CD4-positive, alpha-beta T cell (primary cell): ENCODE data around the gene AMY1A. TPM values are rescaled to one million over a fixed set of nuclear protein-coding genes. Genes with fewer than 3 reads are reported as not detected.
"Not testable (repeated sequence)": the region's sequence is repeated elsewhere in the genome, so short reads cannot be mapped to it uniquely, and the experiment has no call there.

Source experiments
- ATAC-seq: fragments of 200-7000 bp; cut with Tn5 transposase; one replicate; pipeline ENCODE4 v1.10.0; 2022; ENCODE audit warnings: mild to moderate bottlenecking; ENCODE audit not compliant: poor library complexity
- CTCF ChIA-PET: fragments of 350-600 bp; sonication (Branson Sonifier 250); formaldehyde crosslinking; loops from one replicate; lab custom pipeline; 2021; ENCODE audit warnings: antibody characterized with exemption, inconsistent platforms; lab: Charles Lee
- POLR2A ChIA-PET: fragments of 350-600 bp; sonication (Branson Sonifier 250); formaldehyde crosslinking; loops from one replicate; lab custom pipeline; 2021; ENCODE audit warnings: antibody characterized with exemption, inconsistent platforms; lab: Charles Lee
- DNase-seq, 14 experiments: peaks; one replicate each; pipeline ENCODE4 v3.0.0-alpha.2; 2013 to 2020; ENCODE audit warnings: mixed read lengths in 2 of 14
- H3K27ac ChIP-seq, 2 donors: one replicate each; pipeline versions ENCODE4 v1.5.1 to v1.7.0; 2013; ENCODE audit warnings: low read length in 2 of 2, low read depth in 1 of 2, mild to moderate bottlenecking in 1 of 2
- H3K27me3 ChIP-seq, 2 experiments: 1 replicate in 1 of 2; 2 replicates in 1 of 2; pipeline versions ENCODE4 v1.6.1 to v1.7.0; 2013; ENCODE audit warnings: low read length in 2 of 2, control low read depth in 1 of 2, mild to moderate bottlenecking in 1 of 2, moderate library complexity in 1 of 2; ENCODE audit not compliant: insufficient read depth in 2 of 2, control insufficient read depth in 1 of 2
- H3K36me3 ChIP-seq: one replicate; pipeline ENCODE4 v1.6.1; 2013; ENCODE audit warnings: low read length, control low read depth; ENCODE audit not compliant: insufficient read depth
- H3K4me1 ChIP-seq: one replicate; pipeline ENCODE4 v1.6.1; 2013; ENCODE audit warnings: low read length, control low read depth; ENCODE audit not compliant: insufficient read depth
- H3K4me3 ChIP-seq: one replicate; pipeline ENCODE4 v1.5.1; 2013; ENCODE audit warnings: mild to moderate bottlenecking, low read length, moderate library complexity
- H3K9me3 ChIP-seq, 2 experiments: 1 replicate in 1 of 2; 2 replicates in 1 of 2; pipeline versions ENCODE4 v1.6.1 to v1.7.0; 2013; ENCODE audit warnings: low read length in 2 of 2, mild to moderate bottlenecking in 2 of 2, control low read depth in 1 of 2, moderate library complexity in 1 of 2; ENCODE audit not compliant: control insufficient read depth in 1 of 2, insufficient read depth in 1 of 2
- H3K27ac Mint-ChIP-seq: one replicate; pipeline ENCODE4 v1.8.0; 2020; ENCODE audit warnings: mixed read lengths
- H3K27me3 Mint-ChIP-seq: one replicate; pipeline ENCODE4 v1.8.0; 2021; ENCODE audit warnings: mixed read lengths
- H3K36me3 Mint-ChIP-seq: one replicate; pipeline ENCODE4 v1.8.0; 2021; ENCODE audit warnings: low read depth, mixed read lengths
- H3K4me1 Mint-ChIP-seq: one replicate; pipeline ENCODE4 v1.8.0; 2021; ENCODE audit warnings: low read depth, mixed read lengths
- H3K4me3 Mint-ChIP-seq: one replicate; pipeline ENCODE4 v1.8.0; 2020; ENCODE audit warnings: mild to moderate bottlenecking, mixed read lengths
- H3K9me3 Mint-ChIP-seq: one replicate; pipeline ENCODE4 v1.8.0; 2020; ENCODE audit warnings: mixed read lengths
- intact Hi-C, 2 experiments: fragments of 100-400 bp; cut with DNase I in 1 of 2; cut with micrococcal nuclease in 1 of 2; formaldehyde crosslinking; loops; one replicate each; pipeline versions ENCODE4 v1.15.1 to v1.9.0; 2023 to 2025; cut with DNase I, micrococcal nuclease
- total RNA-seq, 174 experiments: library from RNA in 2 of 174; stranded (reverse) in 2 of 174; gene quantifications; one replicate each; pipeline ENCODE4 v1.2.3 and lab custom pipeline; 2021 to 2026

The AMY1A gene
- total RNA-seq, 2 experiments from 2014 or later = not detected

- H3K4me1 Mint-ChIP-seq, CTCF ChIA-PET: not testable (repeated sequence)
Observed at GRCh38 chr1:103701256-103701655, 45.7 kb downstream of the AMY1A start.

GRCh38 chr1:103707670-103708069 is 52.1 kb downstream of the AMY1A start:
- H3K9me3 Mint-ChIP-seq, H3K27me3 Mint-ChIP-seq, H3K9me3 ChIP-seq, H3K4me1 Mint-ChIP-seq, intact Hi-C loops, ATAC-seq, CTCF ChIA-PET, H3K4me1 ChIP-seq, POLR2A ChIA-PET, H3K36me3 Mint-ChIP-seq, H3K27ac ChIP-seq, DNase-seq, H3K4me3 Mint-ChIP-seq, H3K27me3 ChIP-seq, H3K27ac Mint-ChIP-seq, H3K36me3 ChIP-seq, H3K4me3 ChIP-seq: not testable (repeated sequence)

More at GRCh38 chr1:103701256-103701655, 45.7 kb downstream of the AMY1A start:
- H3K27me3 ChIP-seq, H3K27me3 Mint-ChIP-seq, H3K4me3 ChIP-seq, H3K9me3 Mint-ChIP-seq, H3K9me3 ChIP-seq, DNase-seq, H3K4me3 Mint-ChIP-seq, H3K36me3 ChIP-seq, H3K27ac Mint-ChIP-seq, ATAC-seq, intact Hi-C loops, H3K36me3 Mint-ChIP-seq, H3K27ac ChIP-seq, POLR2A ChIA-PET, H3K4me1 ChIP-seq: not testable (repeated sequence)

- H3K9me3 ChIP-seq, H3K9me3 Mint-ChIP-seq, H3K27me3 ChIP-seq, H3K4me3 Mint-ChIP-seq, POLR2A ChIA-PET, H3K4me1 ChIP-seq, H3K27ac ChIP-seq, ATAC-seq, DNase-seq, H3K36me3 ChIP-seq, CTCF ChIA-PET, H3K4me3 ChIP-seq, H3K4me1 Mint-ChIP-seq, H3K27ac Mint-ChIP-seq, H3K27me3 Mint-ChIP-seq, intact Hi-C loops, H3K36me3 Mint-ChIP-seq: not testable (repeated sequence)
Observed at GRCh38 chr1:103710381-103710780, 54.8 kb downstream of the AMY1A start.

Other genes starting within 250 kb of the AMY1A start
- 10 to 100 TPM; 48.6 to 52.5 TPM for gene RNPC3, start 130.1 kb upstream of the AMY1A start, total RNA-seq
- gene AMY2B, start 84.2 kb upstream of the AMY1A start, total RNA-seq = 10 to 100 TPM; 30.9 to 31.5 TPM
- gene AMY2A, start 38.3 kb upstream of the AMY1A start, total RNA-seq = not detected
- gene AMY1B, start 40.5 kb downstream of the AMY1A start, total RNA-seq = not detected
- not detected for gene AMY1C, start 94.1 kb downstream of the AMY1A start, total RNA-seq